OCI-LY3 (cell line): ENCODE data around the gene ADAMTS2.

Source experiments
- EZH2phosphoT487 ChIP-seq: fragments of 200-600 bp; shearing (Covaris generic); IDR thresholded peaks from 2 replicates; pipeline ENCODE4 v1.6.1; 2018; ENCODE audit warnings: antibody characterized with exemption, mixed run types, low read depth
- TF ChIP-seq, protein P1 (sequence below): fragments of 200-600, 300-600 bp; sonication (generic); IDR thresholded peaks from 2 replicates; pipeline ENCODE4 v1.5.1; 2014; ENCODE audit warnings: antibody characterized with exemption, low read length, low read depth

DNA sequence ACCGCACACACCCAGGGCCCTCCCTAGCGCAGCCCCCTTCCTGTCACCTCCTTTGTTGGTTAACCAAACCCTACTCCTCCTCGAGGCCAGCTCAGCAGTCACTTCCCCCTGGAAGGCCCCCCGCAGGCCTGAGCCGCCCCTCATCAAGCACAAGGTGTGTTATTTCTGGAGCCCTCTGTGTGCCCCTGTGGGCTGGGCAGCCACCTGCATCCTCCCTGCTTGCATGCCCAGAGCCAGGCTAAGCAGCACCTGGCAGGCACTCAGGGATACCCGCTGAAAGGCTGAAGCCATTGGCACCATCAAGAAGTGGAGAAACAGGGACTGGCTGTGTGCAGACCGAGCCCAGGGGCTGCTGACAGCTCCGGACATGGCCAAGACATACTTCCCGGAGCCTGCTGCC is 163.3 kb downstream of the ADAMTS2 start:
- TF ChIP-seq, protein P1, sequence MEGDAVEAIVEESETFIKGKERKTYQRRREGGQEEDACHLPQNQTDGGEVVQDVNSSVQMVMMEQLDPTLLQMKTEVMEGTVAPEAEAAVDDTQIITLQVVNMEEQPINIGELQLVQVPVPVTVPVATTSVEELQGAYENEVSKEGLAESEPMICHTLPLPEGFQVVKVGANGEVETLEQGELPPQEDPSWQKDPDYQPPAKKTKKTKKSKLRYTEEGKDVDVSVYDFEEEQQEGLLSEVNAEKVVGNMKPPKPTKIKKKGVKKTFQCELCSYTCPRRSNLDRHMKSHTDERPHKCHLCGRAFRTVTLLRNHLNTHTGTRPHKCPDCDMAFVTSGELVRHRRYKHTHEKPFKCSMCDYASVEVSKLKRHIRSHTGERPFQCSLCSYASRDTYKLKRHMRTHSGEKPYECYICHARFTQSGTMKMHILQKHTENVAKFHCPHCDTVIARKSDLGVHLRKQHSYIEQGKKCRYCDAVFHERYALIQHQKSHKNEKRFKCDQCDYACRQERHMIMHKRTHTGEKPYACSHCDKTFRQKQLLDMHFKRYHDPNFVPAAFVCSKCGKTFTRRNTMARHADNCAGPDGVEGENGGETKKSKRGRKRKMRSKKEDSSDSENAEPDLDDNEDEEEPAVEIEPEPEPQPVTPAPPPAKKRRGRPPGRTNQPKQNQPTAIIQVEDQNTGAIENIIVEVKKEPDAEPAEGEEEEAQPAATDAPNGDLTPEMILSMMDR, result no peak
- TF ChIP-seq EZH2phosphoT487, result no peak
